Lower leg skin (tissue), 3 donors: ENCODE measurements around the gene FAM217B.

Experiments
- POLR2A ChIP-seq, 2 donors: fragments of 450-650 bp; IDR thresholded peaks; one replicate each; pipeline ENCODE4 v1.6.1; 2016 to 2017; ENCODE audit warnings: antibody characterized with exemption in 2 of 2, mild to moderate bottlenecking in 1 of 2, moderate library complexity in 1 of 2
- TF ChIP-seq, protein P1 (sequence below), 3 donors: fragments of 450-650 bp; IDR thresholded peaks; one replicate each; pipeline ENCODE4 v1.5.1; 2016; ENCODE audit warnings: antibody characterized with exemption in 3 of 3, mild to moderate bottlenecking in 3 of 3, moderate library complexity in 2 of 3

- TF ChIP-seq POLR2A (IDR thresholded peaks at IDR 0.05) = no peak
- TF ChIP-seq, protein P1, sequence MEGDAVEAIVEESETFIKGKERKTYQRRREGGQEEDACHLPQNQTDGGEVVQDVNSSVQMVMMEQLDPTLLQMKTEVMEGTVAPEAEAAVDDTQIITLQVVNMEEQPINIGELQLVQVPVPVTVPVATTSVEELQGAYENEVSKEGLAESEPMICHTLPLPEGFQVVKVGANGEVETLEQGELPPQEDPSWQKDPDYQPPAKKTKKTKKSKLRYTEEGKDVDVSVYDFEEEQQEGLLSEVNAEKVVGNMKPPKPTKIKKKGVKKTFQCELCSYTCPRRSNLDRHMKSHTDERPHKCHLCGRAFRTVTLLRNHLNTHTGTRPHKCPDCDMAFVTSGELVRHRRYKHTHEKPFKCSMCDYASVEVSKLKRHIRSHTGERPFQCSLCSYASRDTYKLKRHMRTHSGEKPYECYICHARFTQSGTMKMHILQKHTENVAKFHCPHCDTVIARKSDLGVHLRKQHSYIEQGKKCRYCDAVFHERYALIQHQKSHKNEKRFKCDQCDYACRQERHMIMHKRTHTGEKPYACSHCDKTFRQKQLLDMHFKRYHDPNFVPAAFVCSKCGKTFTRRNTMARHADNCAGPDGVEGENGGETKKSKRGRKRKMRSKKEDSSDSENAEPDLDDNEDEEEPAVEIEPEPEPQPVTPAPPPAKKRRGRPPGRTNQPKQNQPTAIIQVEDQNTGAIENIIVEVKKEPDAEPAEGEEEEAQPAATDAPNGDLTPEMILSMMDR (IDR thresholded peaks at IDR 0.05) = no peak
Measured at GRCh38 chr20:59997896-59998295, 57.7 kb downstream of the FAM217B start.
